Epithelial cell of prostate (primary cell): Measurements from ENCODE around the gene PERCC1.

Experiments used
- DNase-seq: peaks from one replicate; pipeline ENCODE4 v3.0.0-alpha.2; 2011; ENCODE audit warnings: low read depth, low spot score
- H3K27ac ChIP-seq: fragments of 450-650 bp; 2 replicates; pipeline ENCODE4 v1.5.1; 2017; ENCODE audit warnings: mild to moderate bottlenecking

The PERCC1 gene

GRCh38 chr16:1446296-1447080 is 15.6 kb downstream of the PERCC1 start:
- no peak overlapping the region for H3K27ac ChIP-seq
- no peak for DNase-seq

GRCh38 chr16:1447965-1448364 is 17.1 kb downstream of the PERCC1 start:
- no peak overlapping the region for H3K27ac ChIP-seq
- no peak for DNase-seq

- no peak overlapping the region for H3K27ac ChIP-seq
- DNase-seq, result no peak
Measured at GRCh38 chr16:1448536-1449116, 17.7 kb downstream of the PERCC1 start.

- no peak for DNase-seq
- no peak overlapping the region for H3K27ac ChIP-seq
Measured at GRCh38 chr16:1449201-1449788, 18.4 kb downstream of the PERCC1 start.

GRCh38 chr16:1450218-1450617 is 19.3 kb downstream of the PERCC1 start:
- DNase-seq, result no peak
- no peak overlapping the region for H3K27ac ChIP-seq

GRCh38 chr16:1450841-1451240 is 20.0 kb downstream of the PERCC1 start:
- no peak for DNase-seq
- no peak overlapping the region for H3K27ac ChIP-seq

GRCh38 chr16:1451702-1452392 is 21.0 kb downstream of the PERCC1 start:
- DNase-seq, result no peak

GRCh38 chr16:1452530-1452929 is 21.7 kb downstream of the PERCC1 start:
- no peak overlapping the region for H3K27ac ChIP-seq
- DNase-seq, result no peak

More at GRCh38 chr16:1451702-1452392, 21.0 kb downstream of the PERCC1 start:
- H3K27ac ChIP-seq, result no peak overlapping the region

- no peak overlapping the region for H3K27ac ChIP-seq
- DNase-seq, result no peak
Measured at GRCh38 chr16:1453316-1453715, 22.4 kb downstream of the PERCC1 start.

- H3K27ac ChIP-seq, result no peak overlapping the region
- no peak for DNase-seq
Measured at GRCh38 chr16:1454561-1454960, 23.7 kb downstream of the PERCC1 start.

- H3K27ac ChIP-seq, result no peak overlapping the region
- no peak for DNase-seq
Measured at GRCh38 chr16:1455190-1456171, 24.6 kb downstream of the PERCC1 start.

- no peak for DNase-seq
- no peak overlapping the region for H3K27ac ChIP-seq
Measured at GRCh38 chr16:1456951-1457350, 26.1 kb downstream of the PERCC1 start.

GRCh38 chr16:1457489-1458245 is 26.8 kb downstream of the PERCC1 start:
- no peak for DNase-seq
- H3K27ac ChIP-seq, result no peak overlapping the region

GRCh38 chr16:1458336-1458976 is 27.6 kb downstream of the PERCC1 start:
- H3K27ac ChIP-seq, result no peak overlapping the region
- DNase-seq, result no peak

- no peak overlapping the region for H3K27ac ChIP-seq
- no peak for DNase-seq
Measured at GRCh38 chr16:1458977-1459341, 28.1 kb downstream of the PERCC1 start.

- no peak overlapping the region for H3K27ac ChIP-seq
- DNase-seq, result no peak
Measured at GRCh38 chr16:1459967-1460366, 29.1 kb downstream of the PERCC1 start.

GRCh38 chr16:1460602-1461138 is 29.8 kb downstream of the PERCC1 start:
- no peak overlapping the region for H3K27ac ChIP-seq
- no peak for DNase-seq

- H3K27ac ChIP-seq, result no peak overlapping the region
- DNase-seq, result no peak
Measured at GRCh38 chr16:1461146-1461545, 30.3 kb downstream of the PERCC1 start.
